ENCODE data around the gene CHL1.

GRCh38 chr3:195666-196065 is 897 bp upstream of the CHL1 start:
- no peak for TF ChIP-seq CTCF (IDR thresholded peaks at IDR 0.05)
- TF ChIP-seq POLR2AphosphoS5 (IDR thresholded peaks at IDR 0.05), result no peak
- TF ChIP-seq POLR2A (IDR thresholded peaks at IDR 0.05), result no peak

Measured in prostate gland (tissue), 2 donors.